Activated CD8-positive, alpha-beta memory T cell treated with anti-CD3 and anti-CD28 coated beads, Interleukin-2, amount 50 U/mL, for 1 hour (primary cell): Measurements from ENCODE around the gene COPS8.

ENCODE experiments used
- DNase-seq: peaks from one replicate; pipeline ENCODE4 v3.0.0-alpha.2; 2020; ENCODE audit errors: extremely low read depth

The COPS8 gene

GRCh38 chr2:237064203-237065070 is 21.3 kb upstream of the COPS8 start:
- no peak for DNase-seq

GRCh38 chr2:237065071-237065377 is 20.7 kb upstream of the COPS8 start:
- DNase-seq, result no peak

DNA sequence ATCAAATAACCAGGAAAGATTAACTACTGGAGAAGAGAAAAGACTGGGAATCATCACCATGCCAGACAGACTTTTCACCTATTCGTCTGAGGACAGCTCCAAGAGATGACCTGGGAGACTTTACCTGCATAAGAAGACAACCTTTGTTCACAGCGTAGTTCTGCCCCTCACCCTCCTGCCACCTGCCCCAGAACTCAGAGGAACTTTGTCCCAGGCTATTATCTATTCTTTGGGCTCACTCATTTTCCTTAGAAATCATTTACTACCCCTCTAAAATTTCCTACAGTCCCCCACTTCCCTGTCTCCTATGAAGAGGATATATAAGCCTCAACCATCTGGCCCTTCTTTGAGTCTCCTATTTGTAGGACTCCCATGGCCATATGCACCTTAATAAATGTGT is 19.3 kb upstream of the COPS8 start:
- no peak for DNase-seq

DNA sequence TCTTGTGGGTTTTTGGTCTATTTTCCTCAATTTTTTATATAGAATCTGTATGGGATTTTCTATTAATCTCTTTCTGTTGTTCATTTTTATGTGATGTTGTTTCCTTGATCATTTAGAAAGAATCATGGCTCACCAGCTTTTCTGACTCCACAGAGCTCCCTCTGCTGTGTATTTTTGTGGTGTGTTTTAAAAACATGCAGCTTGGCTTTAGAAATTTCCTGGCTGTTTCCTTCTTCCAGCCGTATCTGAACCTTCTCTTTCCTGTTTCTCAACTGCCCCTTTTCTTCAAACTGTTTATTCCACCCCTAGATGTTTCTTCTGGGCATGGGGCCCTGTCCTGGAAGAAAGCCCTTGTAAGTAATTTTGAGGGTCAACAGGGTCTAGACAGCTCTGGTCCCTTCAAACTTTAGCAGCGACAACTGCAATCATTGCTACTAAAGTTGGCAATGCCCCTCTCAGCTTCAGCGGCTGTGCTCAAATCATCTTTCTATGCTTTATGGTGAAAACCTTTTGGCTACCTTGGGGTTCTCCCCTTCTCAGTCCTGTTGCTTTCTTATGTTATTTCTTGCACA is 17.6 kb upstream of the COPS8 start:
- DNase-seq, result no peak

DNA sequence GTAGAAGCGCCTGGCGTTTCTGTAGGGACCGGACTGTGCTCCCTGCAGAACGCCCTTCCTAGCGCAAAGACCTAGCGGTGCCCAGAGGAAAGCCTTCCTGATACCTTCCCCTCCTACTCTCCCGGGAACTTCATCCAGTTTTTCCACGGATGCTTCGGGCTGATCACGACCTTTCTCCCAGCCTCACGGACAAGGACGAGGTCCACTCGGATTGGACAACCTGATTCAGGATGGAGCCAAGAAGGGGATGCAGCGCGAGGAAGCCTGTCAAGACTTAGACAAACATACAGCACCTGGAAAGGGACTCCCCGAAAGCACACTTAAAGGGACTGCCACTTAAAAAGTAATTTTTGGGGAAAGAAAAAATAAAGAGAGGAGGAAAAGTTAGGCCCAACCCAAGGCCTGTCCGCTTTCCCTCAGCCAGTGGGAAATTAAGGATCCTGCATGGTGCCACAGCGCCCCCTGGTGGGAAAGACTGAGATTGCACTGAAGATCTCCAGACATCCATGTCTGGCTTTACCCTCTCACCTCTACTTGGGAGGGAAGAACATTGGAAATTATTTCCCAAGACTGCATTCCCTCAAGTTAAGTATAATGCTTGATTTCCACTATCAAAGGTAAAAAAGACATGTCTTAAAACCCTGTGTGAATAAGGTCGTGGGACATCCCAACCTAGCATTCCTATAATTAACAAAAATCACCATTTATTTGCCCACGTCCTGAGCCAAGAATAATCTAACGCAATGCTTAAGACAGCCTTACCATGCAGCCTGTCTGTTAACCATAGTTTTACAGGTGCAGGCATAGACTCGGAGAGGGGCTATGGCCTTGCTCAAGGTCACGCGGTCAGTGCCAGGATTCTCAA is 13.4 kb upstream of the COPS8 start:
- peak; percentile 18 for DNase-seq

- DNase-seq, result no peak
Measured at GRCh38 chr2:237073552-237073951, 12.1 kb upstream of the COPS8 start.

DNA sequence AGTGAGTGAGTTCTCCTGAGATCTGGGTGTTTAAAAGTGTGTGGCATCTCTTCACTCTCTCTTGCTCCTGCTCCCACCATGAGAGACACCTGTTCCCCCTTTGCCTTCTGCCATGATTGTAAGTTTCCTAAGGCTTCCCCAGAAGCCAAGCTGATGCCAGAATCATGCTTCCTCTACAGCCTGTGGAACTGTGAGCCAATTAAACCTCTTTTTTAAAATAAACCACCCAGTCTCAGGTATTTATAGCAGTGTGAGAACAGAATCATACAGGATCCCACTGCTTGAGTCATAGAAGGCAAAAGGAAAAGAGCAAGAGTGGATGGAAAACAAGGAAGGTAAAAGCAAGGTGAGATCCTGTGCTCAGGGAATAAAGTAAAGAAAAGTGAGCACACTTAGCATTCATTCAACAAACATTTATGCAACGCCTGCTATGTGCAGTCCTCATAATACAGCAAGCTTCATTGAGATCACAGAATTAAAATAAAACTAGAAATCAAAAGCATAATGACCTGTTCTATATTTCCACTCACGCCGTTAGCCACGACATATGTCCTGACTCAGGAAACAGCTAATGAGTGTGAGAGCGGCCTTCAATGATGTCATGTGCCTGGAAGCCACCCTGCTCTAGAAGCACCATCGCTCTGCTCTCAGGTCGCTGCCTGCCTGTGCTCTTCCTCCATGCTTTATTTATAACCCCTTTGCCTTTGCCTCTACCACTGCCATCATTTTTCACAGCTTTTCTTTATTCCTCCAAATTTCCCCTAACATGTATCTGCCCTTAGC is 11.3 kb upstream of the COPS8 start:
- no peak for DNase-seq

GRCh38 chr2:237075749-237076599 is 9.7 kb upstream of the COPS8 start:
- DNase-seq, result no peak

DNA sequence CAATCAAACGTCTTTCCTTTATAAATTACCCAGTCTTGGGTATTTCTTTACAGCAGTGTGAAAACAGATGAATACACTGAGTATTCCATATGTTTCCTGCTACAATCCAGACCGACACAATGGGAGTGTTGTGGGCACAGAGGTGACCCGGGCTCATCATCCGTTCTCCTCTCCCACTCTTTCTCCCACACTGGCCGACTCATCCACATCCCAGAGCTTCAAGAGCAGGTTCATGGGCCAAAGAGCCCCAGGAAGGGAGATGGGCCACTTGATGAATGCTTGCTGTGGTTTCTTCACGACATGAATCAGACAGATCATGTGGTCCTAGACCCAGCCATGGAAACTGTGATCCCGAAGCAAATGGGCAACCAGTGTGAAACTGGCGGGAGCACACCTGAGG is 4.1 kb upstream of the COPS8 start:
- DNase-seq, result no peak

DNA sequence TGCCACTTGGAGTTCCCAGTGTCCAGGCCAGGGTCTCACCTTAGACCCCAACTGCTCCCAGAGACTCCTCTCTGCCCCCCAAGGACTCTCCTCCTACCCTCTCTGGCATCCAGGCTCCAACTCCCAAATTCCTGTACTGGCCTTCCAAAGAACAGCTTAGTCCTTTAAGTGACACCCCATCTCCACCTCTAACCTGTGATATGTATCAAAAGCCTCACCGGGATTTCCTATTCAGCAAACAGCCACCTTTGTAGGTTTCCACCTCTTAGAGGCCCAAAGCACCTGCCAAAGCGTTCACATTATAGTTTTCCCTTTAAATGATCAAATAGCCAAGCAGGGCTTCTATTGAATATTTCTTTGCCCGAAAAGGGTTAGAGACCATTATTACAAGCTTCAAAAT is 2.7 kb upstream of the COPS8 start:
- DNase-seq, result no peak

- DNase-seq, result no peak
Measured at GRCh38 chr2:237084444-237084843, 1.2 kb upstream of the COPS8 start.

DNA sequence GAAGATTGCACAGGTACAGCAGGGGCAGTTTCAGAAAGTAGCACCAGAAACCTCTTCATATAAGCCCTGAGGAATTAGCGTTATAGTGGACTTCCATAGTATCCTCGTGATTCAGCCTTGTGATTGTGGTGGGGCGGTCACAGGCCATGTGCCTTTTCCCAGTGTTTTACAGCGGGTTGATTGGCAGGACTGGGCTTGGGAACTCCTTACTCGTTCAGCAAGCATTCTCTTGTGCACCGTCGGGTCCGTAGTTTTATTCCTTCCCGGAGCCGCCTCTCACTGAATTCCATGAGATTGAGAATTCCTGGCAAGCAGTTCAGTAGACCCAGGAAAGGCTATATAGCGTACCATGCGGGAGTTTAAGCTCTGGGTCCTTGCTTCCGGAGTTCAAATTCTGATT is 5.2 kb downstream of the COPS8 start:
- DNase-seq, result no peak

GRCh38 chr2:237091779-237092436 is 6.2 kb downstream of the COPS8 start:
- DNase-seq, result no peak

- no peak for DNase-seq
Measured at GRCh38 chr2:237092506-237092905, 6.8 kb downstream of the COPS8 start.

DNA sequence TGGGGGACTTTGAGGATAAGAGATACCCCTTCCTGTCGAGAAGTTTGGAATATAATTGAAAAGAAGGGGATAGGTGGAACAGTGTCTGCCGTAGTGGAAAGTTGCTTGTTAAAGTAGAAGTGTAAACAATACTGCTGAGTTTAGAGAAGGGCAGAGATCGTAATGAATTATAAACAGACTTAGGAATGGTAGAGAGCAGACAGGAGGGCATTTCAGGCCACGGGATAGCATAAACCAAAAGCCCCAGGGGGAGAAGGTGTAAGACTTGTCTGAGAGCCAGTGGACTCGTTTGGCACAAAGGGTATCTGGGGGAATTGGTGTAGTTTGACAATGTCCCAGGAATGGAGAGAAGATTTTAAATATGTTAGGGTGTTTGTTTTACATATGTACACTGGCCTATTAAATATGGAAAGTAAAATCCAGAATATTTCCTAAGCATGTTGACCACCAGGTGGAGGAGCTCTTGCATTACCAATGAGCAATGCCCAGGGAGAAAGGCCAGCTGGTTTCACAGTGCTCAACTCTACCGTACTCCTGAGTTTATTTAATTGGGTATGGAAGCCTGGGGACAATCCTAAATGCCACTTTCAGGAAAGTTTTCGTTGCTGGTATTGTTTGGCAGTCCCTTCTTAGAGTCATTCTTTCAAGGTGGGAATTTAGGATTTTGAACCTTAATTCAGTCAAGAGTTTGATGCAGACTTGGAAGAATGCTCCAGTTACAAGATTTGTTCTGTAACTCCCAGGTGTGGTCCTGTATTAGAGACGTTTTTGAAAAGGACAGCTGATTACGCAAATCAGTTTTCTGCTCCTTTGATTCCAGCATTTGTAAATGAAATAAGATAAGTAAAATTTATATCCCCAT is 7.5 kb downstream of the COPS8 start:
- no peak for DNase-seq

GRCh38 chr2:237096201-237096600 is 10.5 kb downstream of the COPS8 start:
- DNase-seq, result no peak

- DNase-seq, result no peak
Measured at GRCh38 chr2:237096911-237097310, 11.2 kb downstream of the COPS8 start.

- DNase-seq, result no peak
Measured at GRCh38 chr2:237097326-237097910, 11.7 kb downstream of the COPS8 start.
